T-helper 17 cell (primary cell): Measurements from ENCODE around the gene TBC1D25. TPM values are rescaled to one million over a fixed set of nuclear protein-coding genes. Genes with fewer than 3 reads are reported as not detected.

Source experiments
- ATAC-seq: fragments of 150-1000 bp; cut with Tn5 transposase; 2 replicates; pipeline ENCODE4 v1.10.0; 2021; ENCODE audit warnings: mild to moderate bottlenecking, moderate library complexity
- DNase-seq, 3 donors: peaks; one replicate each; pipeline versions ENCODE4 v3.0.0 to v3.0.0-alpha.2; 2020 to 2021
- H3K9me3 ChIP-seq: one replicate; pipeline ENCODE4 v1.7.0; 2013; ENCODE audit warnings: low read length, mild to moderate bottlenecking; ENCODE audit not compliant: control insufficient read depth, poor library complexity, severe bottlenecking
- H3K27ac Mint-ChIP-seq: one replicate; pipeline ENCODE4 v1.8.0; 2022; ENCODE audit warnings: mild to moderate bottlenecking, moderate library complexity, mixed read lengths
- H3K27me3 Mint-ChIP-seq: one replicate; pipeline ENCODE4 v1.8.0; 2022; ENCODE audit warnings: mixed read lengths
- H3K36me3 Mint-ChIP-seq: one replicate; pipeline ENCODE4 v1.8.0; 2022; ENCODE audit warnings: low read depth, mixed read lengths
- H3K4me1 Mint-ChIP-seq: one replicate; pipeline ENCODE4 v1.8.0; 2022; ENCODE audit warnings: mild to moderate bottlenecking, mixed read lengths
- H3K4me3 Mint-ChIP-seq: one replicate; pipeline ENCODE4 v1.8.0; 2022; ENCODE audit warnings: mild to moderate bottlenecking, moderate library complexity, mixed read lengths
- total RNA-seq, 4 donors: library from RNA in 2 of 4; stranded (reverse) in 2 of 4; gene quantifications; one replicate each; pipeline ENCODE4 v1.2.3 and lab custom pipeline; 2022 to 2026

Gene TBC1D25, protein sequence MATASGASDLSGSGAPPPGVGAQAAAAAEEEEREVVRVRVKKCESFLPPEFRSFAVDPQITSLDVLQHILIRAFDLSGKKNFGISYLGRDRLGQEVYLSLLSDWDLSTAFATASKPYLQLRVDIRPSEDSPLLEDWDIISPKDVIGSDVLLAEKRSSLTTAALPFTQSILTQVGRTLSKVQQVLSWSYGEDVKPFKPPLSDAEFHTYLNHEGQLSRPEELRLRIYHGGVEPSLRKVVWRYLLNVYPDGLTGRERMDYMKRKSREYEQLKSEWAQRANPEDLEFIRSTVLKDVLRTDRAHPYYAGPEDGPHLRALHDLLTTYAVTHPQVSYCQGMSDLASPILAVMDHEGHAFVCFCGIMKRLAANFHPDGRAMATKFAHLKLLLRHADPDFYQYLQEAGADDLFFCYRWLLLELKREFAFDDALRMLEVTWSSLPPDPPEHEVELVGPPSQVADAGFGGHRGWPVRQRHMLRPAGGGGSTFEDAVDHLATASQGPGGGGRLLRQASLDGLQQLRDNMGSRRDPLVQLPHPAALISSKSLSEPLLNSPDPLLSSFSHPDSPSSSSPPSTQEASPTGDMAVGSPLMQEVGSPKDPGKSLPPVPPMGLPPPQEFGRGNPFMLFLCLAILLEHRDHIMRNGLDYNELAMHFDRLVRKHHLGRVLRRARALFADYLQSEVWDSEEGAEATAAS
- total RNA-seq: 10 to 100 TPM; 23.2 to 31.3 TPM
- total RNA-seq (lab: John Stamatoyannopoulos, UW): 17.8 to 19.8 reads per million in 2 donors

DNA sequence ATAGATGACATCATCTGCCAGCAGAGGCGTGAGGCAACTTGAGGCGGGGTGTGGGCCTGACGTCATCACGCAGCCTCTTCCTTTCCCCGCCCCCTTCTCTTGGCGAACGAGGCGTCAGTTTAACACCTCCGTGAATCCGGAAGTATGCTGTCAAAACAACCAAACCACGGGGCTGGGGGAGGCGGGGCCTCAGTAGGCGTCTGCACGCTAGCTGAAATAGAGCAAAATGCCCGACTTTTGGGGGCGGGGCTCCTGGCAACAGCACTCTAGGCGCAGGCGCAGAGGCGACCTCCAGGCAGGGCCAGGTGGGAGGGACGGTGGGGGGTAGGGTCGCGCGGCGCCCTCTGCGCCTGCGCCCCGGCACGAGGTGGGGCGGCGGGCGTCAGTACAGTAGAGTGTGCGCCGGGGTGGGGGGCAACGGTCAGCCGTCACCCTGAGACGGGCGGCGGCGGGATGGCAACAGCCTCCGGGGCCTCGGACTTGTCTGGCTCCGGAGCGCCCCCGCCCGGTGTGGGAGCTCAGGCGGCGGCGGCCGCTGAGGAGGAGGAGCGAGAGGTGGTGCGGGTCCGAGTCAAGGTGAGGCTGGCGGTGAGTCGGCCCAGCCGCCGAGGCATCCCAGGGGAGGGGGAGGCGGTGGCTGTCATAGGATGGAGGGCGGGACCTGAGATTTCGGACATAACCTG lies at the start of gene TBC1D25:
Gene TBC1D25, plus strand, starts transcription at position 370 of the 683 bp plus-strand sequence. Its CDS starts 84 bp downstream, at position 454.
- ATAC-seq (peak; percentile 89), DNase-seq (peak; percentile 89 to 95 (median 93))
- H3K9me3 ChIP-seq: no peaks in the 10 kb centered on the region
- Mint-ChIP-seq H3K36me3 (no peaks in the 10 kb centered on the region), H3K4me1 (peaks cover 16% of the 10 kb centered on the region), H3K27ac (peak within 1 kb of the TSS; percentile 86), H3K4me3 (peak within 1 kb of the TSS; percentile 89), H3K27me3 (no peaks in the 10 kb centered on the region)

DNA sequence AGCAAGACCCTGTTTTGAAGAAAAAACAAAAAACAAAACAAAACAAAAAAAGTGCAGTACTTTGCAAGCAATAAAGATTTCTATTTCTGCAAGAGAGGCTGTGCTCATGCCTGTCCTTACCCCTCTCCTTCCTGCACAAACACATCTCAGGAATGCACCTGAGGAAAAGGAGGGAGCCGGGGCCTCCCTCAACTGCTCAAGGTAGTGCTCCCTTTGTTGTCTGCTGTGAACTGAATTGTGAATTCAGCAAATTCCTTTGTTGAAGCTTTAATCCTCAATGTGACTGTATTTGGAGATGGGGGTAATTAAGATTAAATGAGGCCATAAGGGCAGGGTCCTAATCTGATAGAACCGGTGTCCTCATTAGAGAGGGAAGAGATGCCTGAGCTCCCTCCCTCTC lies 49.6 kb upstream of the TBC1D25 start:
- no peaks in the 10 kb centered on the region for H3K9me3 ChIP-seq
- DNase-seq (no peak), ATAC-seq (no peak)
- H3K4me1 Mint-ChIP-seq: no peaks in the 10 kb centered on the region
- H3K36me3 Mint-ChIP-seq: no peaks in the 10 kb centered on the region
- no peaks in the 10 kb centered on the region for H3K27me3 Mint-ChIP-seq
- H3K27ac Mint-ChIP-seq: no peak overlapping the region
- H3K4me3 Mint-ChIP-seq: no peak overlapping the region

DNA sequence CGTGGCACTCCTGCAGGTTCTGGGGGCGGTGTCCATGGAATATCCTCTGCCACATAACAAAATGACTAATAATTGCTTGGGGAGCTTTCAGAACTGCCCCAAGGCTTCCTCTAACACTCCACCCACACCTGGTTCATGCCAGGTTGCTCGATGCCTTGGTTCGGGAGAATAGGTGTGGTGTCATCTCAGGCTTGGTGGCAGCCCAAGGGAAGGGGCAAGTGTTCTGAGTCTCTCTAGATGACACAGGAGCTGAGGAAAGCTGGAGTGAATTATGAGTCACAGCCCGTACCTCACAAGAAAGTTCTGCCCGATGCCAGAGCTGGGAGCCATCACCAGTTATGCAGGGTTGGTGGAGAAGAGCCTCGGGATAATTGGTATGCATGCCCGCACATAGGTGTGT lies 48.9 kb upstream of the TBC1D25 start:
- no peak for ATAC-seq
- no peaks in the 10 kb centered on the region for H3K4me1 Mint-ChIP-seq
- no peaks in the 10 kb centered on the region for H3K9me3 ChIP-seq

DNA sequence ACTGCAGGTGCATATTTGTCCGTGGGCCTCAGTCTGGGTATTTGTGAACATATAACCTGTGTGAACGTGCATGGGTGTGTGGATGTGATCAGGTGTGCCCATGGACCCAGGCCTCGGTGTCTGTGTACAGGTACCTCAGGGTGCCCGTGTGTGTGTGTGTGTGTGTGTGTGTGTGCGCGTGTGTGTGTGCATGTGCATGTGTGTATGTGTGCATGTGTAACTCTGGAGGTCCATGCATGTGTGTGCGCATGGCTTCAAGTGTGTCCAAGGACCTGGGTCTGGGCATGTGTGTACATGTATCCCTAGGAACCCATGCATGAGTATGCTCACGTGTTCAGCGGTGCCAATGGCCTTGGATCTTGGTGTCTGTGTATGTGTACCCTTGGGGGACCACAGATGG lies 47.7 kb upstream of the TBC1D25 start:
- H3K9me3 ChIP-seq: no peaks in the 10 kb centered on the region
- DNase-seq (no peak), ATAC-seq (no peak)
- H3K27ac Mint-ChIP-seq: no peak overlapping the region
- no peak overlapping the region for H3K4me3 Mint-ChIP-seq
- no peaks in the 10 kb centered on the region for H3K4me1 Mint-ChIP-seq
- no peaks in the 10 kb centered on the region for H3K27me3 Mint-ChIP-seq
- H3K36me3 Mint-ChIP-seq: no peaks in the 10 kb centered on the region

More for the DNA sequence above, 48.9 kb upstream of the TBC1D25 start:
- no peak for DNase-seq
- Mint-ChIP-seq H3K4me3 (no peak overlapping the region), H3K27me3 (no peaks in the 10 kb centered on the region), H3K36me3 (no peaks in the 10 kb centered on the region), H3K27ac (no peak overlapping the region)

DNA sequence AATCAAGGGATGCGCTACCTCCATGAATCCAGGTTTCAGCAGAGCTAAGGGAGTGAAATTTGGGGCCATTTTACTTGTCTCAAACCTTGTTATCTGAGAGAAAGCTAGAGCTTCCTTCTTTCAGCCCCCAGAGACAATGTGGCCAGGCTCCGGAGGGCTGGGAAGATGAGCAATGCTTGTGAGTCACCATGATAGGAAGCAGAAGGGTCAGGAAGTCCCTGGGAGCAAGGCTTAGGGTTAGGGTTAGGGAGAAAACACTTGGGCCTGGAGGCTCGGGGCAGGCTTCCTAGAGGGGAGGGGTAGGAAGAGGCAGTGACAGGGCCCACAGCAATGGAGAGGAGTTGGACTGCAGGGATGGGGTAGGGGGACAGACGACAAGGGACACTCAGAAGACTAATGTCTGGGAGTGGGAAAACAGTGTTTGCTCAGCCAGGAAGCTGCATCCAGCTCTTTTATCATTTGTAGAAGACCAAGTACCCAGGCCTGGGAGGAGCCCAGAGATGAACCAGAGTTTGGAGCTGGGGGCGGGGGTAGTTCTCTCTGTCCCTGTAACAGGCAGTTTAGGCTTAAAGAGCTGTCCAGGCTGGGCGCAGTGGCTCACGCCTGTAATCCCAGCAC lies 47.1 kb upstream of the TBC1D25 start:
- H3K27ac Mint-ChIP-seq: no peak overlapping the region
- no peaks in the 10 kb centered on the region for H3K36me3 Mint-ChIP-seq
- DNase-seq (no peak), ATAC-seq (no peak)
- no peaks in the 10 kb centered on the region for H3K4me1 Mint-ChIP-seq
- H3K9me3 ChIP-seq: no peaks in the 10 kb centered on the region
- H3K27me3 Mint-ChIP-seq: no peaks in the 10 kb centered on the region
- H3K4me3 Mint-ChIP-seq: no peak overlapping the region

DNA sequence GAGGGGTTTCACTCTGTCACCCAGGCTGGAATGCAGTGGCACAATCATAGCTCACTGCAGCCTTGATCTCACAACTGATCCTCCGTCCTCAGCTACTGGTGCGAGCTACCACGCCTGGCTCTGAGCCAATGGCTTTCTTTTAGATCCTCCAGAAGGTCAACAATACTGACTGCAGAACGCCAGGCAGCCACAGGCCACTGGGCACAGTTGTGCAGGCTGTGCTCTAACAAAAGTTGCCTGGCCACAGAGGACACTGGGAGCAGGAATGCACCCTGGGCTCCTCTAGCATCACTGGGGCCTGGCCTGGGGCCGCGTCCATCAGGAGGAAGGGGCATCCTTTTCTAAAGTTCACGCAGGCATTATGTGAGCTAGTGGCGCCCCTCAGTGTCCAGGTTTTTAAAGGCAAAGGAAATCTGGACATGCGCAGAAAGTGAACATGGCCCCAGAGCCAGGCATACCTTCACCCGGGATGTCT lies 45.6 kb upstream of the TBC1D25 start:
- DNase-seq (no peak), ATAC-seq (no peak)
- no peaks in the 10 kb centered on the region for H3K9me3 ChIP-seq
- Mint-ChIP-seq H3K36me3 (no peaks in the 10 kb centered on the region), H3K27me3 (no peaks in the 10 kb centered on the region), H3K4me3 (no peak overlapping the region), H3K4me1 (no peaks in the 10 kb centered on the region), H3K27ac (no peak overlapping the region)

DNA sequence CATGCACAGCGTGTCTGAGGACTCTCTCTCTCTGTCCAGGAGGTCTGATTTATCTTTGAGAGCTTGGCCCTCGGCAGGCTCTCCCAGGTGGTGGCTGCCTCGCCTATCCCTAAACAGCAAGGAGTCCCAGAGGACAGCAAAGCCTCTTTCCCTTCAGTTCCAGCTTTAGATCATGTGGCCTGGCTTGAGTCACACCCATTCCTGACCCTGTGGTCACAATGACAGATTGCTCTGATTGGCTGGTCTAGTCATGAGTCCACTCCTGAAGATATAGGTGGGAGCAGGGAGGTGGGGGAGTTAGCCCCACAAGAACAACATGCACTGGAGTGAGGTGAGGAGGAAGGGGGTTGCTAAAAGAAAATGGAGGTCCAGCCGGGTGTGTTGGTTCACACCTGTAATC lies 42.9 kb upstream of the TBC1D25 start:
- no peak for DNase-seq
- H3K27ac Mint-ChIP-seq: no peak overlapping the region
- H3K36me3 Mint-ChIP-seq: no peaks in the 10 kb centered on the region
- no peaks in the 10 kb centered on the region for H3K27me3 Mint-ChIP-seq
- H3K4me3 Mint-ChIP-seq: no peak overlapping the region
- H3K4me1 Mint-ChIP-seq: no peaks in the 10 kb centered on the region
- ATAC-seq: no peak
- H3K9me3 ChIP-seq: no peaks in the 10 kb centered on the region

DNA sequence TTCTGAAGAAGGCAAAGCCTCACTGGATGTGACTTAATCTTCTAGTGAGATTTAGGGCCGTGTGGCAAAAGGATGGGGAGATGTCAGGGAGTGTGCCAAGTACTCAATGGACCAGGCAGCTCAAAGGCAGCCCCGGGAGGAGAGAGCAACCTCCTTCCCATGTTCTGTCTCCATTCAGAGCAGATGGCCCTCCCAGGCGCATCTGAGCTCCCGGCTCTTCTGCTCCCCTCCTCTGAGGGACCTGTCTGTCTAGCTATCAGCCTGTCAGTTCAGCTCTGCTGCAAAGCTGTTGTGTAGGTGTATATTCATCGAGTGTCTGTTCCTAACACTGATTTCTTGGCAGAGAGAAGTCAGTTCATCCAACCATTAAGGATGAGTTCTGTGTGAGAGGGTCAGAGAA lies 41.6 kb upstream of the TBC1D25 start:
- no peaks in the 10 kb centered on the region for H3K4me1 Mint-ChIP-seq
- H3K4me3 Mint-ChIP-seq: no peak overlapping the region
- no peaks in the 10 kb centered on the region for H3K27me3 Mint-ChIP-seq
- H3K36me3 Mint-ChIP-seq: no peaks in the 10 kb centered on the region
- H3K27ac Mint-ChIP-seq: no peak overlapping the region
- ATAC-seq (no peak), DNase-seq (no peak)
- H3K9me3 ChIP-seq: no peaks in the 10 kb centered on the region

DNA sequence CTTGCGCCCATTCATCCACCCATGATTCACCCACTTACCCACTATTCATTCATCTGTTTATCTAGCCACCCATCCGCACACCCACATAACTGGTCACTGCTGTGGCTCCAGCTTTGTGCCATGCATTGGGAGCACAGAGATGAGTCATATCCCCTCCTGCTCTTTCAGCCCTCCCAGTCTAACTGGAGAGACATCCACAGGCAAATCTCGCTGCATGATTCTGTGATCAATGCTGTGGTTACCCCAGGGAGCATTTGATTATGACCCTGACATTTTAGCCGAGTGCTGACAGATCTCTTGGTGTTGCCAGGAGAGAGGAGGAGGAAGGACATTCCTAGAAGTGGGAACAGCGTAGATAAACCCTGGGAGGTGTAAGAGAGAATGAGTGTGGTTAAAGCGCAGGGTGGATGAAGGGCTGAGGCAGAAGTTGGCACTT lies 41.1 kb upstream of the TBC1D25 start:
- ATAC-seq (no peak), DNase-seq (no peak)
- Mint-ChIP-seq H3K4me3 (no peak overlapping the region), H3K36me3 (no peaks in the 10 kb centered on the region), H3K27me3 (no peaks in the 10 kb centered on the region), H3K4me1 (no peaks in the 10 kb centered on the region), H3K27ac (no peak overlapping the region)
- H3K9me3 ChIP-seq: no peaks in the 10 kb centered on the region

DNA sequence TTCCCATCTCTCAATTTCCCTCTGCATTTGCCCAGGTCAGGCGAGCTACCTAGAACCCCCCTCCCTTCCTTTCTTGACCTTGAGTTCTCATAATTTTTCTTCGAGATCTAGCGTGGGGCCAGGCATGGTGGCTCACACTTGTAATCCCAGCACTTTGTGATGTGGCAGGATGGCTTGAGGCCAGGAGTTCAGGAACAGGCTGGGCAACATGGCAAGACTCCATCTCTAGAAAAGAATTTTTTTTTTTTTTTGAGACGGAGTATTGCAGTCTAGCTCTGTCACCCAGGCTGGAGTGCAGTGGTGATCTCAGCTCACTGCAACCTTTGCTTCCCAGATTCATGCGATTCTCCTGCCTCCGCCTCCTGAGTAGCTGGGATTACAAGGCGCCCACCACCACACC lies 35.3 kb upstream of the TBC1D25 start:
- no peaks in the 10 kb centered on the region for H3K9me3 ChIP-seq
- no peaks in the 10 kb centered on the region for H3K27me3 Mint-ChIP-seq
- H3K4me1 Mint-ChIP-seq: no peaks in the 10 kb centered on the region
- no peak for ATAC-seq
- no peaks in the 10 kb centered on the region for H3K36me3 Mint-ChIP-seq
- no peak overlapping the region for H3K27ac Mint-ChIP-seq
- H3K4me3 Mint-ChIP-seq: no peak overlapping the region
- no peak for DNase-seq

DNA sequence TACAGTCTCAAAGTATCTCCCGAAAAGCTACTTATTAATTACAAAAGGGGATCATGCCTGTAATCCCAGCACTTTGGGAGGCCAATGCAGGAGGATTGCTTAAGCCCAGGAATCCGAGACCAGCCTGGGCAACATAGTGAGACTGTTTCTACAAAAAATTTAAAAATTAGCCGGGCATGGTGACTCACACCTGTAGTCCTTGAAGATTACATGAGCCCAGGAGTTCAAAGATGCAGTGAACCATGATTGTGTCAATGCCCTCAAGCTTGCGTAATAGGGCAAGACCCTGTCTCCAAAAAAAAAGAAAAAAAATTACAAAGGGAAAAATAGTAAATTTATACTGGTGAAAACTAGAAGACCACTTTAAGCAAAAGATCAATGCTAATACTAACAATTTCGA lies 34.0 kb upstream of the TBC1D25 start:
- Mint-ChIP-seq H3K27ac (no peak overlapping the region), H3K36me3 (no peaks in the 10 kb centered on the region), H3K27me3 (no peaks in the 10 kb centered on the region), H3K4me1 (peaks cover 6% of the 10 kb centered on the region), H3K4me3 (no peak overlapping the region)
- DNase-seq (no peak), ATAC-seq (no peak)
- H3K9me3 ChIP-seq: no peaks in the 10 kb centered on the region

DNA sequence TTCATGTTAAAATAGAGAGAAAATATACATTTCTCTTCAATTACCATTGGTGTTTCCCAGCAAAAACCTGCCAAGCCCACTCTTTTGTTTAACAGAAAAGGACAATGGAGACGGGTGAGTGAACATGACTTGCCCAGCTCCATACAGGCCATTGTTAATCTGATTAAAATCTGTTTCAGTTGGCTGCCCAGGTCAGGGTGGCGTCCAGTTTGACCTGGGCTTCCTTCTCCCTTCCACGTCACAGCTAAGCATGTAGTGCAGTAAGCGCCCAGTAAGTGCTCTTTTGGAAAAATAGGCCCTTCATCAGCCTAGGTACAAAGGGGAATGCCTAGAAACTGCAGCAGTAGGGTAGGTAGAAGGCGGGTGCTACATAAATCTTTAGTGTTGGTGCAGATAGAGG lies 32.3 kb upstream of the TBC1D25 start:
- no peak for ATAC-seq
- H3K27ac Mint-ChIP-seq: no peak overlapping the region
- H3K4me1 Mint-ChIP-seq: peaks cover 15% of the 10 kb centered on the region
- no peak for DNase-seq
- no peaks in the 10 kb centered on the region for H3K27me3 Mint-ChIP-seq
- H3K9me3 ChIP-seq: no peaks in the 10 kb centered on the region
- no peaks in the 10 kb centered on the region for H3K36me3 Mint-ChIP-seq
- H3K4me3 Mint-ChIP-seq: no peak overlapping the region
